MM.1S (cell line): Measurements from ENCODE around the gene RASA1.

Experiments
- DNase-seq: peaks from one replicate; pipeline ENCODE4 v3.0.0-alpha.2; 2015
- H2AFZ ChIP-seq: fragments of 300-600 bp; sonication (generic); 2 replicates; pipeline ENCODE4 v1.6.0; 2016; ENCODE audit warnings: antibody characterized with exemption, low read length
- H3F3A ChIP-seq: fragments of 300-600 bp; sonication (generic); 2 replicates; pipeline ENCODE4 v1.6.1; 2016; ENCODE audit warnings: mild to moderate bottlenecking, antibody characterized with exemption, low read length, moderate library complexity, mixed read lengths; ENCODE audit not compliant: insufficient read depth
- H3K27ac ChIP-seq: fragments of 300-600 bp; sonication (generic); 2 replicates; pipeline ENCODE4 v1.5.1; 2016; ENCODE audit warnings: mild to moderate bottlenecking, low read length
- H3K27me3 ChIP-seq: fragments of 300-600 bp; sonication (generic); replicated peaks from 2 replicates; pipeline ENCODE4 v1.6.0; 2016; ENCODE audit warnings: low read length; ENCODE audit not compliant: insufficient read depth
- H3K36me3 ChIP-seq: fragments of 300-600 bp; sonication (generic); replicated peaks from 2 replicates; pipeline ENCODE4 v1.6.1; 2016; ENCODE audit warnings: mild to moderate bottlenecking, low read length, mixed read lengths; ENCODE audit not compliant: insufficient read depth
- H3K4me1 ChIP-seq: fragments of 300-600 bp; sonication (generic); 2 replicates; pipeline ENCODE4 v1.6.1; 2016; ENCODE audit warnings: low read length, mixed read lengths
- H3K4me2 ChIP-seq: fragments of 300-600 bp; sonication (generic); 2 replicates; pipeline ENCODE4 v1.6.0; 2016; ENCODE audit warnings: low read depth, low read length
- H3K4me3 ChIP-seq: fragments of 300-600 bp; sonication (generic); 2 replicates; pipeline ENCODE4 v1.5.1; 2016; ENCODE audit warnings: low read length, mixed read lengths
- H3K79me2 ChIP-seq: fragments of 300-600 bp; sonication (generic); 2 replicates; pipeline ENCODE4 v1.6.1; 2016; ENCODE audit warnings: mixed run types, low read length, mixed read lengths
- H3K9ac ChIP-seq: fragments of 300-600 bp; sonication (generic); 2 replicates; pipeline ENCODE4 v1.6.1; 2016; ENCODE audit warnings: low read length, mixed read lengths
- H3K9me2 ChIP-seq: fragments of 300-600 bp; sonication (generic); replicated peaks from 2 replicates; pipeline ENCODE4 v1.6.1; 2016; ENCODE audit warnings: mild to moderate bottlenecking, low read length, mixed read lengths; ENCODE audit not compliant: insufficient read depth
- H3K9me3 ChIP-seq: fragments of 300-600 bp; sonication (generic); replicated peaks from 2 replicates; pipeline ENCODE4 v1.6.1; 2016; ENCODE audit warnings: mild to moderate bottlenecking, low read length, mixed read lengths; ENCODE audit not compliant: insufficient read depth
- H4K20me1 ChIP-seq: fragments of 300-600 bp; sonication (generic); 2 replicates; pipeline ENCODE4 v1.6.1; 2016; ENCODE audit warnings: mild to moderate bottlenecking, low read length, moderate library complexity, mixed read lengths; ENCODE audit not compliant: insufficient read depth
- EZH2 ChIP-seq: fragments of 300-600 bp; sonication (generic); optimal IDR thresholded peaks from 2 replicates; pipeline ENCODE3; 2017; ENCODE audit warnings: low read depth, mild to moderate bottlenecking, antibody characterized with exemption, low read length, mixed read lengths
- EZH2phosphoT487 ChIP-seq: fragments of 300-600 bp; sonication (generic); IDR thresholded peaks from 2 replicates; pipeline ENCODE4 v1.6.1; 2018; ENCODE audit warnings: antibody characterized with exemption, low read length
- TF ChIP-seq, protein P1 (sequence below): fragments of 300-600 bp; sonication (generic); IDR thresholded peaks from 2 replicates; pipeline ENCODE4 v1.5.1; 2016; ENCODE audit warnings: antibody characterized with exemption, low read length, mixed read lengths

The RASA1 gene

DNA sequence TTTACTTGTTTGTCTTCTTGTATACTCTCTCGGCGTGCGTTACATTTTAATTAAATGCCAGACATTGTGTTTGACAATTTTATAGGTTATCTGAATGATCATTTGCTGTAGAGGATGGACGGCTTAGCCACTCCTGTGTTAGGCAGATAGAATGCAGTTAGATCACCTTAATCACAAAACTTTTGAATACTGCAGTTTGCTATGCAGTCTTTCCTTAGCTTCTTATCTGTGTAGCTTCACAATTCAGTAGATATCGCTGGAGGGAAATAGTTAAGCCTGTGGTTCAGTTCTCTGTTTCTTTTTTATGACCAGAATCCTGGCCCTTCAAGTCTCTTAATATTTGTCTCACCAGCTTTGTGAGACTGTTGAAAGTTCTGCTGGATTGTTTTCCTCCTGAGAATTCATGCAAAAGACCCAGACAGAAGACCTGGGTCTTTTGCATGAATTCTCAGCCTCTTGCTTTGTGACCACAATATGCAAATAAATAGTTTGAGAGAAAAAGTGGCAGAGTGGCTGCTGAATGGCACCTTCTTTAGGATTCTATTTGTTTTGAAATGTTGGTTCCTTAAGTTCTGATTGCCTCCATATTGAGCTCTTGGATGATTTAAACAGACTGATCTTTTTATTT lies 40.2 kb downstream of the RASA1 start:
- peaks cover 5% of the 10 kb centered on the region for H4K20me1 ChIP-seq
- no peaks in the 10 kb centered on the region for H3K9me3 ChIP-seq
- TF ChIP-seq EZH2 = no peak
- no peak for TF ChIP-seq EZH2phosphoT487
- TF ChIP-seq, protein P1, sequence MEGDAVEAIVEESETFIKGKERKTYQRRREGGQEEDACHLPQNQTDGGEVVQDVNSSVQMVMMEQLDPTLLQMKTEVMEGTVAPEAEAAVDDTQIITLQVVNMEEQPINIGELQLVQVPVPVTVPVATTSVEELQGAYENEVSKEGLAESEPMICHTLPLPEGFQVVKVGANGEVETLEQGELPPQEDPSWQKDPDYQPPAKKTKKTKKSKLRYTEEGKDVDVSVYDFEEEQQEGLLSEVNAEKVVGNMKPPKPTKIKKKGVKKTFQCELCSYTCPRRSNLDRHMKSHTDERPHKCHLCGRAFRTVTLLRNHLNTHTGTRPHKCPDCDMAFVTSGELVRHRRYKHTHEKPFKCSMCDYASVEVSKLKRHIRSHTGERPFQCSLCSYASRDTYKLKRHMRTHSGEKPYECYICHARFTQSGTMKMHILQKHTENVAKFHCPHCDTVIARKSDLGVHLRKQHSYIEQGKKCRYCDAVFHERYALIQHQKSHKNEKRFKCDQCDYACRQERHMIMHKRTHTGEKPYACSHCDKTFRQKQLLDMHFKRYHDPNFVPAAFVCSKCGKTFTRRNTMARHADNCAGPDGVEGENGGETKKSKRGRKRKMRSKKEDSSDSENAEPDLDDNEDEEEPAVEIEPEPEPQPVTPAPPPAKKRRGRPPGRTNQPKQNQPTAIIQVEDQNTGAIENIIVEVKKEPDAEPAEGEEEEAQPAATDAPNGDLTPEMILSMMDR = no peak
- no peak overlapping the region for H2AFZ ChIP-seq
- peaks cover 11% of the 10 kb centered on the region; the same call in 1 of the 2 replicates for H3K36me3 ChIP-seq
- H3F3A ChIP-seq = peaks cover 13% of the 10 kb centered on the region
- H3K9ac ChIP-seq = no peak overlapping the region
- no peaks in the 10 kb centered on the region for H3K27me3 ChIP-seq
- H3K4me3 ChIP-seq = no peak overlapping the region
- peaks cover 84% of the 10 kb centered on the region for H3K79me2 ChIP-seq
- no peak overlapping the region; the same call in 1 of the 2 replicates for H3K27ac ChIP-seq
- DNase-seq = peak; percentile 78
- H3K4me1 ChIP-seq = peaks cover 16% of the 10 kb centered on the region
- no peaks in the 10 kb centered on the region for H3K9me2 ChIP-seq
- H3K4me2 ChIP-seq = peak overlapping the region; percentile 24

DNA sequence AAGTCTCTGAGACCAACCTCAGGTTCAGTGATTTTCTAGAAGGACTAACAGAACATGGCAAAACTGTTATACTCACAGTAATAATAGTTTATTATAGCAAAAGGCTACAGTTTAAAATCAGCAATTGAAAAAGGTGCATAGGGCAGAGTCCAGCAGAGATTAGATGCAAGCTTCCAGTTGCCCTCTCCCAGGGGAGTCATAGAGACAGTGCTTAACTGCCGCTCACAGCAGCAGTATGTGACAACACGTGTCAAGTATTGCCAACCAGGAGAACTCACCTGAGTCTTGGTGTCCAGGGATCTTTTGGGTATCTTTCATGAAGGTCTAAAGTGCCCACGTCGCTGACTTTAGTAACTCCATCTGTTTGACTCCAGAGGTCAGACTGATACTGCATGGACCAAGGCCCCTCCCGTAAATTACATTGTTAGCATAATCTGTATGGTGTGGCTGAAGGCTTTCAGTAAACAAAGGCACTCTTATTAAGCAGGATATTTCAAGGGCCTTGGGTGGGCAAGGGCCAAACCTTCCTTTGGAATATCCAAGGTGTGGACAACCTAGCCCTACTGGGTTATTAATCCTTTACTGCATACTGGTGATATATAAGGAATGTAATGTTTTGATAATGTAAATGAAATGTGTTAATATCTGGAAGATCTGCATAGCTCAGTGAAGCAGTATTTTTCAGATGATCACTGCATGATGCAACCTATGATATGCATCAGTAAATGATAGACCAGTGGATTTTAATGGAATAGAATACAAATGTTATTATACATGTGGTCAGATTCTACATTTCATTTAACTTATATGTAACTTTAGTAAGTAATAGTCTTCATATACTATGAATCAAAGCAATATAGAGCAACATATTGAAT lies 44.0 kb downstream of the RASA1 start:
- Histone ChIP-seq H4K20me1 (peaks cover 5% of the 10 kb centered on the region), H3K4me3 (no peak overlapping the region), H3K4me1 (peaks cover 16% of the 10 kb centered on the region), H3K27me3 (no peaks in the 10 kb centered on the region), H3K27ac (no peak overlapping the region), H3K36me3 (no peaks in the 10 kb centered on the region), H3K9ac (no peak overlapping the region), H3K79me2 (peaks cover 81% of the 10 kb centered on the region), H3K9me3 (no peaks in the 10 kb centered on the region), H2AFZ (no peak overlapping the region), H3F3A (peaks cover 13% of the 10 kb centered on the region), H3K4me2 (no peak overlapping the region), H3K9me2 (no peaks in the 10 kb centered on the region)
- DNase-seq = no peak
- no peak for TF ChIP-seq EZH2

DNA sequence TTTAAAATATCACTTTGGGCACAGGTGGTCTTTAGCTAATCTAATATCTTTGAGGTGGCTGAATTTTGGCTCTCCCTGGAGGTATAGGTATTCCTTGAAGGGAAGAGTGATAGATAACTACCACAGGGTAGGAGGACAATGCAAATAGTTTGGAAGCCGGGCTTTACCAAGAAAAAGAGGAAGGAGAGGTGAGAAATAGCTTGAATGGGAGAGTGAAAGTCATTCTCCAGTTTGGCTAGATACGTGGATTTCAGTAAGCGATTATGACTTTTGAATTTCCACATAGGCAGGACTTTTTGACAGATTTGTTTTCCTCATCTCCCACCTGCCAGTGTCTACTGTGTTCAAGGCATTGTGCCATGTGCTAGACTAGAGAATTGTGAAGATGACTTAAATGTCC lies 45.5 kb downstream of the RASA1 start:
- H3K79me2 ChIP-seq = peaks cover 91% of the 10 kb centered on the region
- TF ChIP-seq EZH2 (no peak), EZH2phosphoT487 (no peak)
- TF ChIP-seq, protein P1 = no peak
- peaks cover 5% of the 10 kb centered on the region for H3K4me1 ChIP-seq
- H3K27ac ChIP-seq = no peak overlapping the region
- no peak overlapping the region for H2AFZ ChIP-seq
- no peak overlapping the region for H3K4me3 ChIP-seq
- H3K9ac ChIP-seq = no peak overlapping the region
- H4K20me1 ChIP-seq = peaks cover 5% of the 10 kb centered on the region; the same call in 1 of the 2 replicates
- no peaks in the 10 kb centered on the region for H3K27me3 ChIP-seq
- H3K36me3 ChIP-seq = no peaks in the 10 kb centered on the region
- H3F3A ChIP-seq = 0 out of 2 replicates have a peak, but pooled peaks cover under 1% of the 10 kb centered on the region
- no peak overlapping the region for H3K4me2 ChIP-seq
- no peak for DNase-seq
- no peaks in the 10 kb centered on the region for H3K9me3 ChIP-seq
- H3K9me2 ChIP-seq = no peaks in the 10 kb centered on the region
